ENCODE results near the gene KY.

The KY gene, protein sequence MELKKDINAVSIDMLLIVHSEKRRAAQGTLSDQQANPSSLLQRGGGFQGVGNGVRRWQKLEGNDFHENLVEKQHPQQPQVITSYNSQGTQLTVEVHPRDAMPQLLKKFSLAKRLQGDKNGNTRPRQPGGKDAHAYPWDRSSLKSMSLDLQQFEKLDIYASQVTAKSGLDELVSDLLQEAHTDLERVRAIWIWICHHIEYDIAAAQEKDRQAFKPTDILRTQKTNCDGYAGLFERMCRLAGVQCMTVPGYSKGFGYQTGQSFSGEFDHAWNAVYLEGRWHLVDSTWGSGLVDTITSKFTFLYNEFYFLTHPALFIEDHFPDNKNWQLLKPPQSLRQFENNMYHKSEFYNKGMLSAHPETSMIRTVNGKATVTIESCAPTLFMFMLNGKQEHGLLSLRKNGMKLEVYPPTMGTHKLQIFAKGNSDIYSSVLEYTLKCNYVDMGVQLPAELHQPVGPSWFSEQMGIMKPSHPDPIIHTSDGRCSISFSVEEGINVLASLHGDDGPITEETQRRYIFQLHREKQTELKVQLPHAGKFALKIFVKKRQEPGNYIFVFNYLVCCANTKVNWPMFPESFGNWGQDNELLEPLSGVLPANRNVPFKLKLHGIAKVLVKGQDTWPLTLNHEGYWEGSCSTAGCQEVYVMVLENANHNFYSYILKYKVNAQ

DNA sequence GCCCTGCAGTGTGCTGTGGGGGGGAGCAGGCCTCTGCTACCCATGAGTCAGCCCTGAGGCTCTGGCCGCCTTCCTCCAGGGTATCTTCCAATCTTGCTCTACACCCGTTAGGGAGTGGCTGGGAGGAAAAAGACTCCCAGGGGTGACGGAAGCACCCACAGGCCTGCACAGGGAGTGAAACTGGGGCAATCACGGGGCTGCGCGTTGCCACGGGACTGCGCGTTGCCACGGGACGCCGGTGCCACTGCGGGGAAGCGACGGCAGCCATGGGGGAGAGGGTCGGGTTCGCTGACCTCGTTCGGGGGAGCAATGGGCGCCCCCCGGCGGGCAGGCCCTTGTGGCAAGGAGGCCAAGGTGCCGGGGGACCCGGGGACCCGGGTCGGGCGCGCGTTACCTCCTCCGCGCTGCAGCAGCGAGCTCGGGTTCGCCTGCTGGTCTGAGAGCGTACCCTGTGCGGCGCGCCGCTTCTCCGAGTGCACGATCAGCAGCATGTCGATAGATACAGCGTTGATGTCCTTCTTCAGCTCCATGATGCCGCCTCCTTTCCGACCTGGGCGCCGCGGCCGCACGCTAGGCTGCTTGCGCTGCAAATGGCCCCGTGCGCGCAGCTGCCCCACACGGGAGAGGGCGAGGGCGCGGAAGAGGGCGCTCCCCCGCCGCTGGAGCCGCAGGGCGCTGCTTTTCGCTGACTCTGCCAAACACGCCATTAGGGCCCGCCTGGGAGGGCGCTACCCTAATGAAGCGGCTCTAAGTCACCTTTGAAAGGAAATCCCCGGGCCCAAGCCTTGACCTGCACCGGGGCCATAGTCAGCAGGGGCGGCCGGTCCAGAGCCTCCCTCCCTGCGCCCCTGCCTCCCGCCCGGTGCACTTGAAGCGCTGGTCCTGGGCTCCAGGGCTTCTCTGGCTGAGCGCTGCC, at the start of gene KY:
TSS of gene KY (minus strand) at position 592 of the 916 bp plus-strand sequence. CDS start at position 530, 62 bp downstream.
- no peak within 1 kb of the TSS for H3K27ac Mint-ChIP-seq
- no peak for DNase-seq (ENCODE audit: low spot score)

DNA sequence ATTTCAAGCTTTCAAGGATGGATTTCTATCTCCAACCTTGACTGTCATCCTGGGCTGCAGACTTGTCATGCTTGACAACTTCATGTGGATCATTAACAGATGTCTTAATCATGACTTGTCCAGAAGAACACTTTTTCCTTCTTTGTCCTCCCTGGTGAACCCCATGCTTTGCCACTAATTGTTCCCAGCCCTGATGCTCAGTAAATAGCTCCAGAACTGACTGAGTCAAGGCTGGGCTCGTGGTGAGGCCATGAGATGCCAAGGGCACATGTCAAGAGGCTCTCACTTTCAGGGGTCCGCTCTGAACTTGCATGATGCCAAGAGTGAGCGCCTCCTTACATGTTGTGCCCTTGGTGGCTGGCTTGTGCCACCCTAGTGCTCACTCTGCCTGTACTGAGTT, 48.9 kb upstream of the KY start:
- Mint-ChIP-seq H3K36me3 (ENCODE audit: low read depth) (no peaks in the 10 kb centered on the region), H3K4me1 (ENCODE audit: low read depth) (no peaks in the 10 kb centered on the region), H3K27ac (no peak overlapping the region), H3K4me3 (no peak overlapping the region), H3K9me3 (no peaks in the 10 kb centered on the region), H3K27me3 (ENCODE audit: low read depth) (peaks cover 2% of the 10 kb centered on the region)
- DNase-seq (ENCODE audit: low spot score): no peak

More for the DNA sequence above, at the start of gene KY:
- Mint-ChIP-seq H3K36me3 (ENCODE audit: low read depth) (no peaks in the 10 kb centered on the region), H3K9me3 (no peaks in the 10 kb centered on the region), H3K4me1 (ENCODE audit: low read depth) (no peaks in the 10 kb centered on the region), H3K4me3 (no peak within 1 kb of the TSS), H3K27me3 (ENCODE audit: low read depth) (peaks cover 24% of the 10 kb centered on the region)

DNA sequence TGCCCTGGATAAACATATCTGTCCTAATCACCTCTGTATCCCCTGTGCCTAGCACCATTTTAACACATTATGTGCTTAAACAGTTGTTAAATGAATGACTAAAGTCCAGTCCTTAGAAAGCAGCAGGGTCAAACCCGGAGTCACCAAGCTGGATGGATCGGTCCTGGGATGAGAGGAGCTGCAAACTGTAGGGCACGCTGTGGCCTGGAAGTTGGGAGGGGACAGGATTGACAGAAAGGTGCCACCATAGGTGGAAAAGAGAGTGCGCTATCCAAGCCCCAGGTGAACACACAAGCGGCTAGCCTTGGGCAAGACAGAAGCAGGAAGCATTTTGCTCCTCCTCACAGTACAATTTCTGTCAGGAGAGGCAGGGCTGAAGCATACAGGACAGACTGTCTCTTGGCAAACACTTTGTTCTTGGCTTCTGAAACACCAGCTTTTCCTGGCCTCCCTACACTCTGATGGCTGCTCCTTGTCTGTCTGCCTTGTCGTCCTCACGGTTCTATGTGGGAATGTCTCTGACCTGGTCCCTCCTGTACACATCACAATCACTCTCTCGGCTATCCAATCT, 48.4 kb upstream of the KY start:
- Mint-ChIP-seq H3K4me1 (ENCODE audit: low read depth) (no peaks in the 10 kb centered on the region), H3K9me3 (no peaks in the 10 kb centered on the region), H3K27ac (no peak overlapping the region), H3K36me3 (ENCODE audit: low read depth) (no peaks in the 10 kb centered on the region), H3K4me3 (no peak overlapping the region), H3K27me3 (ENCODE audit: low read depth) (peaks cover 2% of the 10 kb centered on the region)
- DNase-seq (ENCODE audit: low spot score): no peak

DNA sequence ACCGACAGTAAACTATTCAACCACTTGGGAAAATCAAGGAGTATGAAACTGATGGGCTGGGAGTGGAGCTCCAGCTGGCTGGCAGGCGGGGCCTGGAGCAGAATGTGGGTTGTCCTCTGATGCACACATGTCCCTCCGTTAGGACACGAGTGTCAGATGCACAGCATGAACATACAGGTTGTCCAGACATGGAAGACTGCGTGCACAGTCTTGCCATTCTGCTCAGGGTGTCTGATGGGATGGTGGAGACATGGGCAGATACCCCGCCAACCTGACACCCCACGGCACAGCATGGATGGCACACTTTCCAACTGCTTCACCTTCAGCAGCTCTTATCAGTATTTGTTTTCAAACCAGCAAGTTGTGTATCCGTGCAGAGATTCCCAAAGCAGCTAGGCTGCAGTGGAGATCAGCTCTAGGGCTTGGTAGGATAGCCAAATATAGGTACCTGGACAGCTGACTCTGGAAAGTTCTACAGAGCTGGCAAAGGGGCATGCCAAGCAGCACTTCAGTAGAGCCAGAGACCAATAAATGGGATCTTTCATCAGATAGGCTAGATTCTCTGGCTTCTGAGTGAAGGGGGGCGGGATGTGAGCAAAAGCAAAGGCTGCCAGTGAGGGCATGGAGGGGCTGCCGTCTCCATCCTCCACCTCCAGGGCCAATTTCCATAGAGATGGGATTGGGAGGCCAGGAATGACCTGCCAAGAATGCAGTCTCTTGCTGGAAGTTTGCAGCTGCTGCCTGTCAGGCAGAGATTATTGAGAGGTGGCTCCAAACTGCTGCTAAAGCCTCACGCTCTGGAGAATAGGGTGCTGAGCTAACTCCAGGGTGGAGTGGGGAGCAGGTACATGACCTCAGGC, 47.2 kb upstream of the KY start:
- H3K4me1 Mint-ChIP-seq (ENCODE audit: low read depth): no peaks in the 10 kb centered on the region
- H3K4me3 Mint-ChIP-seq: no peak overlapping the region
- no peak for DNase-seq (ENCODE audit: low spot score)
- H3K27ac Mint-ChIP-seq: no peak overlapping the region
- no peaks in the 10 kb centered on the region for H3K36me3 Mint-ChIP-seq (ENCODE audit: low read depth)
- H3K27me3 Mint-ChIP-seq (ENCODE audit: low read depth): peaks cover 2% of the 10 kb centered on the region
- H3K9me3 Mint-ChIP-seq: no peaks in the 10 kb centered on the region

DNA sequence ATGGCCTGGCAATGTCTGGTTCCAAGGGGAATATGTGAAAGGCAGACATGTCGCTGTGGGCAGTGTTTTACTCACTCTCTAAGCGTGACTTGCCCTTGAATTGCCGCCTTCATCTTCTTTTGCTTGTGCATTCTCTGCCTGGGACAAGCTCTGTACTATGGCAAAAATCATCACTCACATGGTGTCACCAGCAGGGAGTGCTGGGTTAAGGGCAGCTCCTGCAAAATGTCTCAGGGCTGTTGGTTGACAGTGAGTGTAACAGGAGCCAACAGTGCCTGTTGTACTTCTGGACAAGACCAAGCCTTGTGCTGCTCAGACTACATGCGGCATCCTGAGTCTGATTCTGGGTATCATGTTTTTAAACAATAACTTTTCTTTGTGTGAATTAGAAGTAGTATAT, 45.3 kb upstream of the KY start:
- H3K36me3 Mint-ChIP-seq (ENCODE audit: low read depth): no peaks in the 10 kb centered on the region
- no peak overlapping the region for H3K4me3 Mint-ChIP-seq
- no peak overlapping the region for H3K27ac Mint-ChIP-seq
- H3K27me3 Mint-ChIP-seq (ENCODE audit: low read depth): no peaks in the 10 kb centered on the region
- no peaks in the 10 kb centered on the region for H3K4me1 Mint-ChIP-seq (ENCODE audit: low read depth)
- no peaks in the 10 kb centered on the region for H3K9me3 Mint-ChIP-seq
- no peak for DNase-seq (ENCODE audit: low spot score)

DNA sequence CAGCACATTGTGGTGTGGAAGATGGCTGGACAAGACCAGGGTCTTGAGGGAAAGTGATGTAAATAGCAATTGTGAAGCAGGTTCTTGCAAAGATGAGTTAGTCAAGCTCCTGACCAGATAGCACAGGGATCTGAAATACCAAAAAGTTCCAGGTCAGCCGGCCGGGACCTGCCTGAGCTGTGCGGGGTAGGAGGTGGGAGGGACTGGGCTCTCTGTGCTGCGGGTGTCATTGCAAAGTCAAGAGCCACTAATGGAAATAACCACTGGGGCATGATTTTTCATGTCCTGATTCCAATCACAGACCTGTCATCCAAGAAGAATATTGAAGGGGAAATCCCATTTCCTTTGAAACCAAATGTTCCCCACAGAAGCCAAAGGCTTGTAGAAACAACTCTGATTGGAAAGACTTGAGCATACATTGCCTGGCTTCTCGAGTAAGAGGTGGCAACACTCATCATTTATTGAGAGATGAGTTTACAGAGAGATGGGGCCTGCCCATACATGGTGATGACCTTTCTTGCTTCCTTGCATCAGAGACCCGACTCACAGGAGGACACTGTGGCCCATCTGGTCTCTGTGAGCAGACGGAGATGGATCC, 44.2 kb upstream of the KY start:
- no peak overlapping the region for H3K27ac Mint-ChIP-seq
- no peak overlapping the region for H3K4me3 Mint-ChIP-seq
- no peaks in the 10 kb centered on the region for H3K4me1 Mint-ChIP-seq (ENCODE audit: low read depth)
- no peaks in the 10 kb centered on the region for H3K9me3 Mint-ChIP-seq
- no peak for DNase-seq (ENCODE audit: low spot score)
- no peaks in the 10 kb centered on the region for H3K36me3 Mint-ChIP-seq (ENCODE audit: low read depth)
- H3K27me3 Mint-ChIP-seq (ENCODE audit: low read depth): peaks cover 3% of the 10 kb centered on the region

DNA sequence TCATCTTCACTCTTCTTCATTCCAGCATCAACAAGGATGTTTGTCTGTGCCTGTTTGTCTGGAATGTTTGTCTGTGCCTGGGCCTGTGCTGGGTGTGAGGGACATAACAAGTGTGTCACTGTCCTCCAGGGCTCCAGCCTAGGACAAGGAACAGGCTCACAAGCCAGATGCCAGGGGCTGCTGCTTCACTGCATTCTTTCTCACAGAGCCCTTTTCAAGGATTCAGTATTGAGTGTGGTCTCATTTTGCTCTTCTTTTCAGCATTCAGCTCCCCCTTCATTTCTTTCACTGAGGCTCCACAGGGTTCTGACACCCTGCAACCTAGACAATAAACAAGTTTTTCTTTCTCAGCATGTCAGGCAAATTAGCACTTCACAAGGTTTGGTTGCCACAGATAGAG, 43.6 kb upstream of the KY start:
- no peaks in the 10 kb centered on the region for H3K4me1 Mint-ChIP-seq (ENCODE audit: low read depth)
- no peak for DNase-seq (ENCODE audit: low spot score)
- H3K27me3 Mint-ChIP-seq (ENCODE audit: low read depth): peaks cover 3% of the 10 kb centered on the region
- no peaks in the 10 kb centered on the region for H3K36me3 Mint-ChIP-seq (ENCODE audit: low read depth)
- H3K27ac Mint-ChIP-seq: no peak overlapping the region
- H3K9me3 Mint-ChIP-seq: no peaks in the 10 kb centered on the region
- H3K4me3 Mint-ChIP-seq: no peak overlapping the region

DNA sequence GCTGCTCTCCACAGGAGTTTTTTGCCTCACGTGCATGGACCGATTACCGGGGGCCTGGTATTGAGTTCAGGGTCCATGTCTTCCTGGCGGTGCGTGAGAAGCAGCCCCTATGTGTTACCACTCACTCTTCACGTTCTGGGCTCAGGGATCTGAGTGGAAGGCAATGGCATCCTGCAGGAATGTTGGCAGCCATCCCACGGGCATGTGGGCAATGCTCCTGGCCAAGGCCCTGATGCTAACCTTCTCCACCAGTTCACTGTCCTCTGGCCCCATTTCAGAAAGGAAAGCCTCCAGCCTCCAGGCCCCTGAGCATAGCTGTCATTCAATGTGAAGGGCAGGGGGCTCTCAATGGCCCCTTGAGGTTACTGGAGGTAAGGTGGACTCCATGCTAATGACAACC, 43.0 kb upstream of the KY start:
- Mint-ChIP-seq H3K27me3 (ENCODE audit: low read depth) (peaks cover 3% of the 10 kb centered on the region), H3K4me3 (no peak overlapping the region), H3K9me3 (no peaks in the 10 kb centered on the region), H3K36me3 (ENCODE audit: low read depth) (no peaks in the 10 kb centered on the region), H3K4me1 (ENCODE audit: low read depth) (no peaks in the 10 kb centered on the region), H3K27ac (no peak overlapping the region)
- no peak for DNase-seq (ENCODE audit: low spot score)

DNA sequence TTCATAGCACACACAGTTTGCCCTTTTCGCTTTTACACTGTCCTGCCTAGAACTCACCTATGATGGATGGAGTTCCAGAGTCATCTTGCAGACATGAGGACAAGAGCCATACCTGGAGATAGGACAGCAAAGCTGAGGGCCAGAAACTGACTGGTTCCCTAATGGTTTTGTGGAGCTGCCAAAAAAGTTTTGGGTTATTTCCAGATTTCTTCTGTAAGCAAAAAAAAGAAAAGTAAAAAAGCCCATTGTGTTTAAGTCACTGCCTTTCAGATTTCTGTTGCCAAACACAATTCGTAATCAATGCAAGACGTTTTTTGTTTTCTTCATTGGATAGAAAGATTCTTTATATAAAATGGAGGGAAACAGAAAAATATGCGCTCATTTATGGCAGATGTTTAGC, 42.4 kb upstream of the KY start:
- no peak overlapping the region for H3K27ac Mint-ChIP-seq
- H3K4me3 Mint-ChIP-seq: no peak overlapping the region
- DNase-seq (ENCODE audit: low spot score): no peak
- no peaks in the 10 kb centered on the region for H3K4me1 Mint-ChIP-seq (ENCODE audit: low read depth)
- peaks cover 3% of the 10 kb centered on the region for H3K27me3 Mint-ChIP-seq (ENCODE audit: low read depth)
- H3K36me3 Mint-ChIP-seq (ENCODE audit: low read depth): no peaks in the 10 kb centered on the region
- H3K9me3 Mint-ChIP-seq: no peaks in the 10 kb centered on the region

DNA sequence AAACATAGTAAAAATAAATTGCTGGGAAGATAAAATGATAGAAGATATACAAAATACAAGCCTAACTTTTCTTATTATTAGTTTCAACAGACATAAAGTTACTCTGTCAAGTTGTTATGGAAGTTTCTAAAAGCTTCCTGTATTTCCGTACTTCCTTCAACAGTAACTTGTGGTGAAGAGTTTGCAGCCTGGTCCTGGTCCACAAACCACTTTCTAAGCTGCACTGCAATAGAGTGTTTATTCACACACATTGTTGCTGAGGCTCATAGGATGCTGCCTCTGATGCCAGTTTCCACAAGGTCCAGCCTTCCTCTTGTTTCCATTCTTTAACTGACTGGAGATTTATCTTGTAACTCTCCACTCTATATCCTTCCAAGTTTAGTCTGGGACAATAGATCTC, 39.4 kb upstream of the KY start:
- H3K4me1 Mint-ChIP-seq (ENCODE audit: low read depth): no peaks in the 10 kb centered on the region
- H3K9me3 Mint-ChIP-seq: no peaks in the 10 kb centered on the region
- peaks cover 3% of the 10 kb centered on the region for H3K27me3 Mint-ChIP-seq (ENCODE audit: low read depth)
- H3K36me3 Mint-ChIP-seq (ENCODE audit: low read depth): no peaks in the 10 kb centered on the region
- no peak overlapping the region for H3K27ac Mint-ChIP-seq
- no peak for DNase-seq (ENCODE audit: low spot score)
- no peak overlapping the region for H3K4me3 Mint-ChIP-seq

DNA sequence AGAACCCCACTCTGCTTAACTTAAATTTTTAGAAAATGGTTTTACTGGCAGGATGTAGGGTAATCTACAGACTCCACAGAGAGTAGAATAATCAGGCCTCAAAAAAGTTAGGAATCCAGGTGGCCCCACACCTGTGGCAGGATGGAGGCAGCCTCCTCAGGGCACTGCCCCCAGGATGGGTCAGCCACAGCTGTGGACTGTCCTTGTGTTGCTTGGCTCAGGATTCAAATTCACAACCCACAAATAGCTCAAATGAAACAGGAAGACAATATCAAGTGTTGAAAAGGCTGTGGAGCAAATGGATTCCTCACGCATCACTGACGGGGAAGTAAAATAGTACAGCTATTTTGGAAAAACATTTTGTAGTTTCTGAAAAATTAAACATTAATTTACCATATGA, 36.8 kb upstream of the KY start:
- H3K36me3 Mint-ChIP-seq (ENCODE audit: low read depth): no peaks in the 10 kb centered on the region
- H3K27ac Mint-ChIP-seq: no peak overlapping the region
- no peaks in the 10 kb centered on the region for H3K9me3 Mint-ChIP-seq
- H3K27me3 Mint-ChIP-seq (ENCODE audit: low read depth): peaks cover 3% of the 10 kb centered on the region
- H3K4me3 Mint-ChIP-seq: no peak overlapping the region
- DNase-seq (ENCODE audit: low spot score): no peak
- H3K4me1 Mint-ChIP-seq (ENCODE audit: low read depth): no peaks in the 10 kb centered on the region

DNA sequence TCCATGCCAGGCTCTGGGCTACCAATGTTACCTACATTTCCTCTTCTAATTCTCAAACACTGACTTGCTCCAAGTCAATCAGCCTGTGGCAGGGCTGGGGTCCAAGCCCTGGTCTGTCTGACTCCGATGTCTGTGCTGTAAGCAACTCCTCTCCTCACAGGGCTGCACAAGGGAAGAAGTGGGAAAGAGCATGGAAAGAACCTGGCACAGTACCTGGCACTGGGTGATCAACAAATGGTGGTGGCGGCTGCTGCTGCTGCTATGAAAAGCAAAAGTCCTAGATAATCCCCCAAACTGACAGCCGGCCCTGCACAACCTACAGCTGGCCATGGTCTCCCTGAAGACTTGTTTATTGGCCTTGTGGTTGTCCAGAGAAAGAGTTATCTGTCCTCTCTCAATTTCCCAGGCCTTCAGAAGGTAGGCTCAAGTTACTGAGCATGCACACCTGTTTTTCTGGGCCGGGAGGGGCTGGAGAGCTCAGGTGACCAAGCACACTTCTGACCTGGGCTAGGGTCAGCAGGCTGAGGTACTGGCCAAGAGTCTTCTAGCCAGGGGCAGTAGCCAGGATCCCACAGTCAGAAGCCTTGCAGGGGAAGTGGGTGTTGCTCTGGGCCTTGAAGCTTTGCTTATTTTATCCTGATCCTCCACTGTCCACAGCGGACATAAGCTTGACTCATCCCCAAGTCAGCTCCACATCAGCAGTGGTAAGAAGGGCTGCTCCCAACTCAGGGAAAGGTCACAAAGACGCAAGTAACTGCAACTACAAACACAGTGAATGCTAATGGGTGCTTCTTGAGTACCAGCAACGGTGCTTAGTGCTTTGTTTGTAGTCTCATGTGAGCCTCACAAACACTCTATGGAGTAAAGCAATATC, 35.3 kb upstream of the KY start:
- DNase-seq (ENCODE audit: low spot score): no peak
- no peak overlapping the region for H3K27ac Mint-ChIP-seq
- H3K27me3 Mint-ChIP-seq (ENCODE audit: low read depth): peaks cover 6% of the 10 kb centered on the region
- H3K4me1 Mint-ChIP-seq (ENCODE audit: low read depth): no peaks in the 10 kb centered on the region
- H3K4me3 Mint-ChIP-seq: no peak overlapping the region
- no peaks in the 10 kb centered on the region for H3K36me3 Mint-ChIP-seq (ENCODE audit: low read depth)
- no peaks in the 10 kb centered on the region for H3K9me3 Mint-ChIP-seq

Measured in T-helper 2 cell treated with Interferon-gamma antibody and Interleukin-4, amounts not matched to agents 5 μg/mL and 100 μg/mL, for 36 hours (primary cell).